WERI-Rb-1 (cell line): ENCODE results near the gene STRIP2.

ENCODE experiments used
- DNase-seq: peaks from one replicate; pipeline ENCODE4 v3.0.0-alpha.2; 2020
- H3K27ac ChIP-seq: fragments of 250-450 bp; sonication (Bioruptor Pico); 2 replicates; pipeline ENCODE4 v1.5.1; 2020; ENCODE audit warnings: mild to moderate bottlenecking, moderate library complexity
- H3K27me3 ChIP-seq: fragments of 250-450 bp; sonication (Bioruptor Pico); 2 replicates; pipeline ENCODE4 v1.5.1; 2021; ENCODE audit warnings: mild to moderate bottlenecking, low read depth, moderate library complexity; ENCODE audit not compliant: insufficient read depth, severe bottlenecking
- H3K36me3 ChIP-seq: fragments of 250-450 bp; sonication (Bioruptor Pico); 2 replicates; pipeline ENCODE4 v1.5.1; 2020; ENCODE audit warnings: mild to moderate bottlenecking, moderate library complexity
- H3K4me3 ChIP-seq: 2 replicates; pipeline ENCODE4 v1.5.1; 2011; ENCODE audit warnings: low read depth, mild to moderate bottlenecking, control low read depth, low read length
- H3K9me3 ChIP-seq: fragments of 250-450 bp; sonication (Bioruptor Pico); 2 replicates; pipeline ENCODE4 v1.5.1; 2021; ENCODE audit warnings: mild to moderate bottlenecking, moderate library complexity; ENCODE audit not compliant: severe bottlenecking
- CTCF ChIP-seq: IDR thresholded peaks from 2 replicates; pipeline ENCODE4 v1.5.1; 2011; ENCODE audit warnings: low read depth, mild to moderate bottlenecking, control low read depth, inconsistent platforms, low read length

Gene STRIP2

GRCh38 chr7:129433847-129434674 lies at the start of gene STRIP2:
STRIP2 (plus strand) TSS chr7:129434432; CDS start chr7:129434473, 41 bp downstream.
- Histone ChIP-seq H3K9me3 (no peaks in the 10 kb centered on the region), H3K4me3 (peak within 1 kb of the TSS; percentile 95), H3K27me3 (no peaks in the 10 kb centered on the region), H3K36me3 (peaks cover 9% of the 10 kb centered on the region), H3K27ac (peak within 1 kb of the TSS; percentile 88)
- peak; percentile 97 for DNase-seq
- TF ChIP-seq CTCF, result peak; percentile 37

- no peak for TF ChIP-seq CTCF
- Histone ChIP-seq H3K36me3 (no peaks in the 10 kb centered on the region), H3K9me3 (no peaks in the 10 kb centered on the region), H3K4me3 (no peak overlapping the region), H3K27me3 (no peaks in the 10 kb centered on the region), H3K27ac (no peak overlapping the region)
- DNase-seq, result no peak
Observed at GRCh38 chr7:129385116-129385515, 49.1 kb upstream of the STRIP2 start.

- Histone ChIP-seq H3K27ac (no peak overlapping the region), H3K4me3 (no peak overlapping the region), H3K9me3 (no peaks in the 10 kb centered on the region), H3K36me3 (no peaks in the 10 kb centered on the region), H3K27me3 (no peaks in the 10 kb centered on the region)
- DNase-seq, result no peak
- no peak for TF ChIP-seq CTCF
Observed at GRCh38 chr7:129385598-129385997, 48.6 kb upstream of the STRIP2 start.

GRCh38 chr7:129386506-129386905 lies 47.7 kb upstream of the STRIP2 start:
- no peaks in the 10 kb centered on the region for H3K27me3 ChIP-seq

GRCh38 chr7:129387537-129387936 lies 46.7 kb upstream of the STRIP2 start:
- DNase-seq, result no peak
- no peaks in the 10 kb centered on the region for H3K36me3 ChIP-seq
- TF ChIP-seq CTCF, result no peak
- no peaks in the 10 kb centered on the region for H3K9me3 ChIP-seq
- H3K27ac ChIP-seq, result no peak overlapping the region
- no peaks in the 10 kb centered on the region for H3K27me3 ChIP-seq
- no peak overlapping the region for H3K4me3 ChIP-seq

More at GRCh38 chr7:129386506-129386905, 47.7 kb upstream of the STRIP2 start:
- DNase-seq, result no peak
- H3K27ac ChIP-seq, result no peak overlapping the region
- no peaks in the 10 kb centered on the region for H3K36me3 ChIP-seq
- no peak for TF ChIP-seq CTCF
- H3K9me3 ChIP-seq, result no peaks in the 10 kb centered on the region
- H3K4me3 ChIP-seq, result no peak overlapping the region
